ENCODE results near the gene SCFD2.

DNA sequence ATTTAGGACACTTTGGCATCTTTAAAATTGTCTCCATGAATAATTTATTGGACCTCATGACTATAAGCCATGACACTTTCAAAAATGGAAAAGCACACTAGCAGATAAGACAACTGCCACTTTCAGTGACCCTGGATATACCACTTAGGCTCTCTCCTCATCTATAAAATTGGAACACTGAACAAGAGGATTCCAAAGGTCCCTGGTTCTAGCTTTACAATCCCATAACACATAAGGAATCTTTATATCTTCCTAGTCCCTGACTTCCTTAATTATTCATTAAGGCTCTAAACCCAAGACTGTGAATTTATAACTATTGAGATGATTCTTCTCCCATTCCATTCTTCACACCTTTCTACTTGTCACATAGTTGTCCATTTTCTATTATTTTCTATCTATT lies 190.2 kb downstream of the SCFD2 start:
- TF ChIP-seq, protein P1, sequence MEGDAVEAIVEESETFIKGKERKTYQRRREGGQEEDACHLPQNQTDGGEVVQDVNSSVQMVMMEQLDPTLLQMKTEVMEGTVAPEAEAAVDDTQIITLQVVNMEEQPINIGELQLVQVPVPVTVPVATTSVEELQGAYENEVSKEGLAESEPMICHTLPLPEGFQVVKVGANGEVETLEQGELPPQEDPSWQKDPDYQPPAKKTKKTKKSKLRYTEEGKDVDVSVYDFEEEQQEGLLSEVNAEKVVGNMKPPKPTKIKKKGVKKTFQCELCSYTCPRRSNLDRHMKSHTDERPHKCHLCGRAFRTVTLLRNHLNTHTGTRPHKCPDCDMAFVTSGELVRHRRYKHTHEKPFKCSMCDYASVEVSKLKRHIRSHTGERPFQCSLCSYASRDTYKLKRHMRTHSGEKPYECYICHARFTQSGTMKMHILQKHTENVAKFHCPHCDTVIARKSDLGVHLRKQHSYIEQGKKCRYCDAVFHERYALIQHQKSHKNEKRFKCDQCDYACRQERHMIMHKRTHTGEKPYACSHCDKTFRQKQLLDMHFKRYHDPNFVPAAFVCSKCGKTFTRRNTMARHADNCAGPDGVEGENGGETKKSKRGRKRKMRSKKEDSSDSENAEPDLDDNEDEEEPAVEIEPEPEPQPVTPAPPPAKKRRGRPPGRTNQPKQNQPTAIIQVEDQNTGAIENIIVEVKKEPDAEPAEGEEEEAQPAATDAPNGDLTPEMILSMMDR (IDR thresholded peaks at IDR 0.05; ENCODE audit: borderline replicate concordance, extremely low read depth, low read length, poor library complexity, severe bottlenecking), result no peak
- no peak for TF ChIP-seq EZH2 (IDR thresholded peaks at IDR 0.05; ENCODE audit: borderline replicate concordance, low read depth, low read length, severe bottlenecking)

All from DND-41 (cell line).